HG03521 (cell line): ENCODE measurements around the gene TOMM6.

Source experiments
- ATAC-seq: cut with Tn5 transposase; IDR thresholded peaks from one replicate; pipeline ENCODE4 v1.9.1; 2021; ENCODE audit warnings: mild to moderate bottlenecking, moderate library complexity; ENCODE audit not compliant: unreplicated experiment

TOMM6 gene

GRCh38 chr6:41818271-41819054 is 31.0 kb downstream of the TOMM6 start:
- no peak for ATAC-seq

- ATAC-seq: no peak
Measured at GRCh38 chr6:41821266-41821665, 33.8 kb downstream of the TOMM6 start.

GRCh38 chr6:41822021-41822420 is 34.5 kb downstream of the TOMM6 start:
- no peak for ATAC-seq

DNA sequence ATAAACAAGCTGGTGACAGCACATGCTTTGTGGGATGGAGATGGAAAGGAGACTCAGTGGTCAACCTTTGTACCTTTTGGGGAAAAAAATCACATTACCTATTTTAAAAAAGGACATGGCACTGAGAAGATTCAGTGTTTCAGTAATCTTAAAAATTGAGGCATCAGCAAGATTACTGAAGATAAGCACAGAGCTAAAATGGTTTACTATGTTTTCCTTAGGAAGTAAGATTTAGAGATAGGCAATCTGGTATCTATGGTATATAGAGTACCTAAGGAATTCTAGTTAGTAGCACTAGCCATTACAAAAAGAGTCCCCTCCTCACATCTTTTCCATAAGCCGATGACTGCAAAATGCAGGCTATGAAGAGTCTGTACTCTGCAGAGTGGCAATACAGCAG is 35.7 kb downstream of the TOMM6 start:
- no peak for ATAC-seq

DNA sequence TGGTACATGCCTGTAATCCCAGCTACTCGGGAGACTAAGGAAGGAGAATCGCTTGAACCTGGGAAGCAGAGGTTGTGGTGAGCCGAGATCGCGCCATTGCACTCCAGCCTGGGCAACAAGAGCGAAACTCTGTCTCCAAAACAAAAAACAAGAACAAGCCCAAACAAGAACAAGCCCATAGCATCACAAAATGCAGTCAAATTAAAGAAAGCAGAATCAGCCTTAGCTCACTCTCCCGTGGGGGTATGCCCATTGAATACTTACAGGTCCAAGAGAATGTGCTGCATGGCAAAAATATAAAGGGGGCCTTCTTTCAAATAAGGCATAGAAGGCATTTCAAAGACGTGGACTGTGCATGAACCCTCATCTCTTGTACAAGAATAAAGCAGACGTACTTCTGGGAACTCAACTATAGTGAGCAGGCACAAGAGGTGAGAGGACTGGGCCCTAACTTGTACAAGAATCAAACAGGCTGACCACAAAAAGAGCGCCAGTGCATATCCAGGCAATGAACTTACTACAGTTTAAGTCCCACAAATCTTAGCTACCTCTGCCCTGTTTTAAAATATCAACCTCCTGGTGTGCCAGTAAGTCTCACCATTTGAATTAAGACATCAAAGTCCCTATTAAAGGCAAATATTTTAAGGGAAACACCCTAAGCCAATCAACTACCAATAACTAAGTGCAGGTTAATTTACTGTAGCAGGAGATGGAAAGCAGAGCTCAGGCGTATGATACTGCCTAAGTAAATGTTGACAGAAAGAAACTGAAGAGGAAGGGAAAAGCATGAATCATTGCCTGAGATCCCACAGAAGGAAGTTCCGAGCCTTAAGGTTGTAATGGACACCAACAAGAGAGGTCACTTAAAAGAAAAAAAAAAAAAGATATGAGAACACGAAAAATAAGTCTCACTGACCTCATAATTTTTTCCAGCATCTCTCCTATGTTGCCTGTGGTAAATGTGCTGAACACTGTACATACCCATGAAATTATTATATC is 37.4 kb downstream of the TOMM6 start:
- ATAC-seq: no peak

- ATAC-seq: no peak
Measured at GRCh38 chr6:41826343-41827022, 39.0 kb downstream of the TOMM6 start.

DNA sequence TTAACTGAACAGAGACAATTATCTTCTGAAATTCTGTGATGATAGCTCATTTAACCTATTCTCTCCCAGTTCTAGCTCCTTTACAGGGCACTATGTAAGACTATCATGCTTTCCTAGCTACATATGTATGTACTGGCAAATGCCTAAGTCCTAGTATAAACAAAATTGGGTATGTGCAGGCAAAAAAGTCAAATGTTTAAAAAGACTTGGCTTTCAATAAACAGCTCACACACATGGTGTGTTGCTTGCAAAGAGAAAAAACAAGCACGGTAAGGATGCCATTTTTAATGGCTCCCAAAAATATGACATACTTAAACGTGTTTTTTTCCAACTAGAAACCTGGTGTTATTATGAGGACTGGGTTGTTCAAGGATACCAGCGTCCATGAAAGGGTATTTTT is 44.8 kb downstream of the TOMM6 start:
- ATAC-seq: no peak

DNA sequence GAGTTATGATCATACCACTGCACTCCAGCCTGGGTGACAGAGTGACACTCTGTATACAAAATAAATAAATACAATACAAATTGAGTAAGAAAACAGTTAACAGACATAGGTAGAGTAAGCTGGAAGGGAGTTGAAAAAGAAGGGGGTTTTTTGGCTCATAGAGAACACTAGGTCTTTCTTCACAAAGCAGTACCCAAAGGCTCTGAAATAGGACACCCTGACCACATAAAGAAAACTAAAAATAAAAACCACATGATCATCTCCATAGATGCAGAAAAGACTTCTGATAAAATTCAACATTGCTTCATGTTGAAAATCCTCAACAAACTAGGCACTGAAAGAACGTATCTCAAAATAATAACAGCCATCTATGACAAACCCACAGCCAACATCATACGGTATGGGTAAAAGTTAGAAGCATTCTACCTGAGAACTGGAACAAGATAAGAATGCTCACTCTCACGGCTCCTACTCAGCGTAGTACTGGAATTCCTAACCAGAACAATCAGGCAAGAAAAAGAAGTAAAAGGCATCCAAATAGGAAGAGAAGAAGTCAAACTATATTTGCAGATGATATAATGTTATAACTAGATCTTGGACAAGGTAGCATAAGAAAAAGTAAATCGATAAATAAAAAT is 48.6 kb downstream of the TOMM6 start:
- ATAC-seq: no peak

DNA sequence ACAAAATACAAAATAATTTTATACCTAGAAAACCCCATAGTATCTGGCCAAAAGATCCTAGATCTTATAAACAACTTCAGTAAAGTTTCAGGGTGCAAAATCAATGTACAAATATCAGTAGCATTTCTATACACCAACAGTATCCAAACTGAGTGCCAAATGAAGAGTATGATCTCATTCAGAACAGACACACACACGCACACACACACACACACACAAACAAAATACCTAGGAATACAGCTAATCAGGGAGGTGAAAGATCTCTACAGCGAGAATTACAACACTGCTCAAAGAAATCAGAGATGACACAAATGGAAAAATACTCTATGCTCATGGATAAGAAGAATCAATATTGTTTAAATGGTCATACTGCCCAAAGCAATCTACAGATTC is 49.2 kb downstream of the TOMM6 start:
- no peak for ATAC-seq
